WTC11 (cell line): Measurements from ENCODE around the gene TEKT2. TPM values are rescaled to one million over a fixed set of nuclear protein-coding genes. Genes with fewer than 3 reads are reported as not detected.

Experiments used
- ATAC-seq: fragments of 200-7000 bp; cut with Tn5 transposase; 2 replicates; pipeline ENCODE4 v1.10.0; 2021; ENCODE audit warnings: mild to moderate bottlenecking, moderate library complexity
- CTCF ChIA-PET: fragments of 300-600 bp; sonication (Branson Sonifier 250); formaldehyde crosslinking; loops from one replicate; lab custom pipeline; 2021; ENCODE audit warnings: antibody characterized with exemption; lab: Charles Lee
- POLR2A ChIA-PET: fragments of 350-600 bp; sonication (Branson Sonifier 250); formaldehyde crosslinking; loops from one replicate; lab custom pipeline; 2021; ENCODE audit warnings: antibody characterized with exemption; lab: Charles Lee
- DNase-seq: peaks from one replicate; pipeline ENCODE4 v3.0.0; 2021; ENCODE audit warnings: low spot score
- H3K27ac Mint-ChIP-seq: 2 replicates; pipeline ENCODE4 v1.8.0; 2021; ENCODE audit warnings: mixed read lengths
- H3K27me3 Mint-ChIP-seq: 2 replicates; pipeline ENCODE4 v1.8.0; 2021; ENCODE audit warnings: low read depth, mild to moderate bottlenecking, moderate library complexity, mixed read lengths
- H3K36me3 Mint-ChIP-seq: 2 replicates; pipeline ENCODE4 v1.8.0; 2021; ENCODE audit warnings: mixed read lengths
- H3K4me1 Mint-ChIP-seq: 2 replicates; pipeline ENCODE4 v1.8.0; 2022; ENCODE audit warnings: mixed read lengths
- H3K4me3 Mint-ChIP-seq: 2 replicates; pipeline ENCODE4 v1.8.0; 2021; ENCODE audit warnings: mild to moderate bottlenecking, moderate library complexity, mixed read lengths
- H3K9me3 Mint-ChIP-seq: 2 replicates; pipeline ENCODE4 v1.8.0; 2021; ENCODE audit warnings: mixed read lengths
- AR ChIP-seq: fragments of 250-450 bp; sonication (Bioruptor Pico); IDR thresholded peaks from 2 replicates; pipeline ENCODE4 v1.9.0; 2021; ENCODE audit warnings: mild to moderate bottlenecking
- ELF4 ChIP-seq: sonication (generic); formaldehyde crosslinking; IDR thresholded peaks from 2 replicates; pipeline ENCODE4 v1.8.1; 2022; ENCODE audit warnings: low read depth, mild to moderate bottlenecking, moderate library complexity, missing genetic modification reagents
- EMX1 ChIP-seq: fragments of 250-450 bp; sonication (Bioruptor Pico); IDR thresholded peaks from 2 replicates; pipeline ENCODE4 v1.8.0; 2021; ENCODE audit warnings: mild to moderate bottlenecking
- FOXP1 ChIP-seq: sonication (generic); formaldehyde crosslinking; IDR thresholded peaks from 2 replicates; pipeline ENCODE4 v1.8.0; 2022; ENCODE audit warnings: missing genetic modification reagents, mild to moderate bottlenecking, moderate library complexity, borderline replicate concordance
- GRHL2 ChIP-seq: fragments of 250-450 bp; sonication (Bioruptor Pico); IDR thresholded peaks from 2 replicates; pipeline ENCODE4 v1.8.0; 2022; ENCODE audit warnings: mild to moderate bottlenecking, moderate library complexity; ENCODE audit not compliant: insufficient replicate concordance, severe bottlenecking
- MYBL2 ChIP-seq: sonication (generic); formaldehyde crosslinking; IDR thresholded peaks from 2 replicates; pipeline ENCODE4 v1.8.1; 2023; ENCODE audit warnings: mild to moderate bottlenecking, moderate library complexity, missing genetic modification reagents
- NFE2L1 ChIP-seq: sonication (generic); formaldehyde crosslinking; IDR thresholded peaks from 2 replicates; pipeline ENCODE4 v1.8.1; 2023; ENCODE audit warnings: missing genetic modification reagents
- NFYB ChIP-seq: sonication (generic); formaldehyde crosslinking; conservative IDR thresholded peaks from 2 replicates; pipeline ENCODE4 v1.8.0; 2022; ENCODE audit warnings: low read depth, missing genetic modification reagents
- SMAD3 ChIP-seq: sonication (generic); formaldehyde crosslinking; IDR thresholded peaks from 2 replicates; pipeline ENCODE4 v1.8.0; 2022; ENCODE audit warnings: missing genetic modification reagents, mild to moderate bottlenecking, borderline replicate concordance
- SOX15 ChIP-seq: fragments of 250-450 bp; sonication (Bioruptor Pico); IDR thresholded peaks from 2 replicates; pipeline ENCODE4 v1.9.0; 2021; ENCODE audit warnings: mild to moderate bottlenecking
- SP1 ChIP-seq: sonication (generic); formaldehyde crosslinking; conservative IDR thresholded peaks from 2 replicates; pipeline ENCODE4 v1.8.1; 2022; ENCODE audit warnings: missing genetic modification reagents
- TCF7 ChIP-seq: sonication (generic); formaldehyde crosslinking; IDR thresholded peaks from 2 replicates; pipeline ENCODE4 v1.8.0; 2022; ENCODE audit warnings: mild to moderate bottlenecking, low read depth, missing genetic modification reagents, moderate library complexity
- USF1 ChIP-seq: sonication (generic); formaldehyde crosslinking; IDR thresholded peaks from 2 replicates; pipeline ENCODE4 v1.8.0; 2022; ENCODE audit warnings: mild to moderate bottlenecking, missing genetic modification reagents
- ZBTB43 ChIP-seq: sonication (generic); formaldehyde crosslinking; IDR thresholded peaks from 2 replicates; pipeline ENCODE4 v1.8.1; 2023; ENCODE audit warnings: mild to moderate bottlenecking, missing genetic modification reagents
- ZNF138 ChIP-seq: sonication (generic); formaldehyde crosslinking; conservative IDR thresholded peaks from 2 replicates; pipeline ENCODE4 v1.8.1; 2022; ENCODE audit warnings: mild to moderate bottlenecking, moderate library complexity, missing genetic modification reagents
- total RNA-seq: library from RNA; stranded (reverse); gene quantifications from 3 replicates; pipeline ENCODE4 v1.2.3, GENCODE V29; 2021
- TF ChIP-seq, protein P1 (sequence below): sonication (generic); formaldehyde crosslinking; IDR thresholded peaks from 2 replicates; pipeline ENCODE4 v1.8.1; 2022; ENCODE audit warnings: low read depth, mild to moderate bottlenecking, moderate library complexity, missing genetic modification reagents, borderline replicate concordance
- TF ChIP-seq, protein P2 (sequence below): sonication (generic); formaldehyde crosslinking; IDR thresholded peaks from 2 replicates; pipeline ENCODE4 v1.8.0; 2023; ENCODE audit warnings: missing genetic modification reagents
- TF ChIP-seq, protein P3 (sequence below): fragments of 200-600 bp; IDR thresholded peaks from 2 replicates; pipeline ENCODE4 v1.8.0; 2022; ENCODE audit warnings: antibody characterized with exemption

TEKT2 gene
- total RNA-seq, 1 experiment from 2014 or later = 1.9 TPM

DNA sequence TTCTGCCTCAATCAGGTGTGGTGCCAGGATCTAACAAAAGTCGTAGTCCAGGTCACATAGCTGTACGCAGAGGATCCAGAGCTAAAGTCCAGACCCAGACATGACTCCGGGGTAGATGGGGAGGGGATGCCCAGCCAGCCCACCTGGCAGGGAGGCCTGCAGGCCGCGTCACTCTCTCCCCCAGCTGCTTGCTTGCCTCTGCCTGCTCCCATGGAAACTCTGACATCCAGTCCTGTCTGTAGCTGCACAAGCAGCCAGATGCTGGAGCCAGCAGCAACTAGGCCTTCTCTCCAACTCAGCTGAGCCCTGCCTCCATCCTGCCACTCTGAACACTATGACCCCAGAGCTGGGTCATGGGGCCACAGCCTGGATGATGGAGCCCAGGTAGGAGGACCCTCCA is 33.0 kb downstream of the TEKT2 start:
- peaks cover 2% of the 10 kb centered on the region for H3K27me3 Mint-ChIP-seq
- TF ChIP-seq FOXP1 (CRISPR knock-in tag) (no peak), TCF7 (no peak), EMX1 (CRISPR knock-in tag) (no peak), SP1 (CRISPR knock-in tag) (no peak), MYBL2 (CRISPR knock-in tag) (no peak), GRHL2 (no peak), NFYB (CRISPR knock-in tag) (no peak), ZBTB43 (CRISPR knock-in tag) (no peak), AR (CRISPR knock-in tag) (no peak), ZNF138 (no peak), SMAD3 (no peak)
- TF ChIP-seq, protein P1, sequence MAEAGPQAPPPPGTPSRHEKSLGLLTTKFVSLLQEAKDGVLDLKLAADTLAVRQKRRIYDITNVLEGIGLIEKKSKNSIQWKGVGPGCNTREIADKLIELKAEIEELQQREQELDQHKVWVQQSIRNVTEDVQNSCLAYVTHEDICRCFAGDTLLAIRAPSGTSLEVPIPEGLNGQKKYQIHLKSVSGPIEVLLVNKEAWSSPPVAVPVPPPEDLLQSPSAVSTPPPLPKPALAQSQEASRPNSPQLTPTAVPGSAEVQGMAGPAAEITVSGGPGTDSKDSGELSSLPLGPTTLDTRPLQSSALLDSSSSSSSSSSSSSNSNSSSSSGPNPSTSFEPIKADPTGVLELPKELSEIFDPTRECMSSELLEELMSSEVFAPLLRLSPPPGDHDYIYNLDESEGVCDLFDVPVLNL = no peak
- TF ChIP-seq, protein P2, sequence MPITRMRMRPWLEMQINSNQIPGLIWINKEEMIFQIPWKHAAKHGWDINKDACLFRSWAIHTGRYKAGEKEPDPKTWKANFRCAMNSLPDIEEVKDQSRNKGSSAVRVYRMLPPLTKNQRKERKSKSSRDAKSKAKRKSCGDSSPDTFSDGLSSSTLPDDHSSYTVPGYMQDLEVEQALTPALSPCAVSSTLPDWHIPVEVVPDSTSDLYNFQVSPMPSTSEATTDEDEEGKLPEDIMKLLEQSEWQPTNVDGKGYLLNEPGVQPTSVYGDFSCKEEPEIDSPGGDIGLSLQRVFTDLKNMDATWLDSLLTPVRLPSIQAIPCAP (CRISPR knock-in tag) = no peak
- no peak overlapping the region for H3K27ac Mint-ChIP-seq
- no peaks in the 10 kb centered on the region for H3K36me3 Mint-ChIP-seq
- no peaks in the 10 kb centered on the region for H3K9me3 Mint-ChIP-seq
- no peaks in the 10 kb centered on the region for H3K4me1 Mint-ChIP-seq
- POLR2A ChIA-PET = no interaction called here
- DNase-seq (no peak), ATAC-seq (no peak)
- H3K4me3 Mint-ChIP-seq = no peak overlapping the region
- CTCF ChIA-PET = interaction anchor here (0.6 to 3.6 kb wide), 7 partner anchors 16 to 226 kb away, joined by 3 to 55 read pairs (median 3); no protein-coding TSS in a partner anchor

- DNase-seq = no peak
- no peak overlapping the region for H3K4me3 Mint-ChIP-seq
- ATAC-seq = peak; percentile 18
- CTCF ChIA-PET = interaction anchor here (0.6 to 3.6 kb wide), 10 partner anchors 9 to 188 kb away, joined by 3 to 55 read pairs (median 4); partner anchors contain the start of genes ADPRS, SH3D21 and TRAPPC3
- H3K9me3 Mint-ChIP-seq = no peaks in the 10 kb centered on the region
- no peak overlapping the region for H3K27ac Mint-ChIP-seq
- H3K36me3 Mint-ChIP-seq = no peaks in the 10 kb centered on the region
- peaks cover 17% of the 10 kb centered on the region for H3K27me3 Mint-ChIP-seq
- no peak for TF ChIP-seq SOX15
- TF ChIP-seq, protein P3, sequence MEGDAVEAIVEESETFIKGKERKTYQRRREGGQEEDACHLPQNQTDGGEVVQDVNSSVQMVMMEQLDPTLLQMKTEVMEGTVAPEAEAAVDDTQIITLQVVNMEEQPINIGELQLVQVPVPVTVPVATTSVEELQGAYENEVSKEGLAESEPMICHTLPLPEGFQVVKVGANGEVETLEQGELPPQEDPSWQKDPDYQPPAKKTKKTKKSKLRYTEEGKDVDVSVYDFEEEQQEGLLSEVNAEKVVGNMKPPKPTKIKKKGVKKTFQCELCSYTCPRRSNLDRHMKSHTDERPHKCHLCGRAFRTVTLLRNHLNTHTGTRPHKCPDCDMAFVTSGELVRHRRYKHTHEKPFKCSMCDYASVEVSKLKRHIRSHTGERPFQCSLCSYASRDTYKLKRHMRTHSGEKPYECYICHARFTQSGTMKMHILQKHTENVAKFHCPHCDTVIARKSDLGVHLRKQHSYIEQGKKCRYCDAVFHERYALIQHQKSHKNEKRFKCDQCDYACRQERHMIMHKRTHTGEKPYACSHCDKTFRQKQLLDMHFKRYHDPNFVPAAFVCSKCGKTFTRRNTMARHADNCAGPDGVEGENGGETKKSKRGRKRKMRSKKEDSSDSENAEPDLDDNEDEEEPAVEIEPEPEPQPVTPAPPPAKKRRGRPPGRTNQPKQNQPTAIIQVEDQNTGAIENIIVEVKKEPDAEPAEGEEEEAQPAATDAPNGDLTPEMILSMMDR = no peak
- no peak for TF ChIP-seq NFE2L1
- no peak for TF ChIP-seq ELF4
- no peak for TF ChIP-seq USF1 (CRISPR knock-in tag)
- H3K4me1 Mint-ChIP-seq = no peaks in the 10 kb centered on the region
- POLR2A ChIA-PET = interaction anchor here (0.6 kb wide), 1 partner anchor 129 kb away, joined by 4 read pairs; no protein-coding TSS in a partner anchor
Measured at GRCh38 chr1:36118447-36119204, 34.7 kb downstream of the TEKT2 start.
